T-helper 1 cell (primary cell): ENCODE measurements around the gene TRIP4.
A peak's percentile ranks its signal among the peaks of the same experiment; 100 is the strongest.
"Not testable (repeated sequence)": the region's sequence is repeated elsewhere in the genome, so short reads cannot be mapped to it uniquely, and the experiment has no call there.

ENCODE experiments used
- DNase-seq, 5 donors: peaks; one replicate each; pipeline ENCODE4 v3.0.0-alpha.2; 2012 to 2020
- total RNA-seq, 4 donors: gene quantifications; one replicate each; lab custom pipeline; 2026; lab: John Stamatoyannopoulos, UW

Gene TRIP4
- total RNA-seq = 6.5 to 18.1 (median 16.8) reads per million in 4 donors

GRCh38 chr15:64387562-64388168, at the start of gene TRIP4:
TSS of gene TRIP4 (plus strand) at chr15:64387836. CDS start at chr15:64387864, 28 bp downstream.
- DNase-seq = peak; percentile 90 to 97 (median 93)

- DNase-seq = no peak
These were observed 47.3 kb upstream of the TRIP4 start for GRCh38 chr15:64340355-64340754.

- no peak for DNase-seq
These were observed 45.7 kb upstream of the TRIP4 start for GRCh38 chr15:64341961-64342360.

- DNase-seq = no peak
These were observed 44.4 kb upstream of the TRIP4 start for GRCh38 chr15:64343222-64343621.

- DNase-seq = no peak
These were observed 43.8 kb upstream of the TRIP4 start for GRCh38 chr15:64343841-64344240.

- no peak for DNase-seq
These were observed 42.9 kb upstream of the TRIP4 start for GRCh38 chr15:64344651-64345294.

GRCh38 chr15:64346242-64346641, 41.4 kb upstream of the TRIP4 start:
- DNase-seq = not testable (repeated sequence)

GRCh38 chr15:64348455-64348854, 39.2 kb upstream of the TRIP4 start:
- DNase-seq = no peak

GRCh38 chr15:64349375-64349774, 38.3 kb upstream of the TRIP4 start:
- DNase-seq = no peak

GRCh38 chr15:64351265-64351664, 36.4 kb upstream of the TRIP4 start:
- DNase-seq = no peak

GRCh38 chr15:64354688-64355344, 32.8 kb upstream of the TRIP4 start:
- DNase-seq = no peak

- peak in 4 of 5 donors; percentile 2 to 10 (median 8) for DNase-seq
These were observed 32.2 kb upstream of the TRIP4 start for GRCh38 chr15:64355348-64355943.

GRCh38 chr15:64355944-64356709, 31.5 kb upstream of the TRIP4 start, which contains the start of gene CSNK1G1:
TSS of gene CSNK1G1 (minus strand) at chr15:64356173. CDS start at chr15:64300499, 55,674 bp downstream.
- peak; percentile 86 to 92 (median 90) for DNase-seq

- no peak for DNase-seq
These were observed 31.0 kb upstream of the TRIP4 start for GRCh38 chr15:64356710-64357040.

GRCh38 chr15:64361259-64361658, 26.4 kb upstream of the TRIP4 start:
- no peak for DNase-seq

GRCh38 chr15:64369078-64369607, 18.5 kb upstream of the TRIP4 start:
- no peak for DNase-seq

- not testable (repeated sequence) for DNase-seq
These were observed 16.3 kb upstream of the TRIP4 start for GRCh38 chr15:64371383-64371782.

- no peak for DNase-seq
These were observed 14.3 kb upstream of the TRIP4 start for GRCh38 chr15:64373360-64373759.

GRCh38 chr15:64379216-64379960, 8.2 kb upstream of the TRIP4 start:
- no peak for DNase-seq

- DNase-seq = not testable (repeated sequence)
These were observed 7.3 kb upstream of the TRIP4 start for GRCh38 chr15:64380130-64380870.
